NCI-H510A treated with DMSO at 0.1 percent for 48 hours (cell line): ENCODE data around the gene EPM2A.
"Not testable (repeated sequence)": the region's sequence is repeated elsewhere in the genome, so short reads cannot be mapped to it uniquely, and the experiment has no call there.

Experiments used
- DNase-seq: peaks from one replicate; lab custom pipeline; 2025; lab: John Stamatoyannopoulos, UW

The EPM2A gene

GRCh38 chr6:145729887-145730286, 5.4 kb downstream of the EPM2A start:
- no peak for DNase-seq

- DNase-seq = no peak
Observed at GRCh38 chr6:145728444-145729385, 6.6 kb downstream of the EPM2A start.

- DNase-seq = no peak
Observed at GRCh38 chr6:145727817-145728388, 7.4 kb downstream of the EPM2A start.

GRCh38 chr6:145725570-145725969, 9.8 kb downstream of the EPM2A start:
- DNase-seq = no peak

DNA sequence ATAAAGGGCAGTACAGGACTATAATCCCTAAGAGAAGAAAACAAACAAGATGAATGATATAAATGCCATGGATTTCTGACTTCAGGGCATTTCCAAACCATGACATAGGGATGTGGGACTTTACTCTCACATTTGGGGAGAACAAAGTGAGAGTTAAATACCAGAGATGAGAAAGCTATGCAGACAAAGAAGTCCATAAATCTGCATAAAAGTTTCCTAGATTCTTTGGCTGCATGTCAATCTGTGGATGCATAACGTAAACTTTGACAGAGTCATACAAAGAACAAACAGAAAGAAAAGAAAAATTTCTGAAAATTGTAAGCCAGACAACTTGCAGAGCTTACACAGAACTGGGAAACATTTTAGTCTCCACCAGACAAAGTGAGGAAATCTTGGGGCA, 11.7 kb downstream of the EPM2A start:
- DNase-seq = no peak

DNA sequence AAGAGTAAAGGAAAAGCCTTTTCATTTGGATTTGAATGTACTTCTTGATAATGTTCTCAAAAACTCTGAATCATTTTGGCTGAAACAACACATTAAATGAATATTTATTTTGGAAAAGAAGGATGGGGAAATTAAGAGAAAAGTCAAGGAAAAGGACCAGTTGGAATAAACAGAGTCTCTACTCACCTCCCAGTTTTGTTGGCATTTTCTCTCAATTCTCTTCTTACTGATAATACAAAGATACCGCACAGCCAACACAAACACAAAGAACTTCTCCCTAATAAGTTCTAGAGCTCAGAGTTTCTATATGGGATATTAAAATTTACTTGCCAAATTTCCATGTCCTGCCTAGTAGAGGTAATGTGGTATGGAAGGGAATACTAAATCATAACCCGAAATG, 13.1 kb downstream of the EPM2A start:
- DNase-seq = no peak

GRCh38 chr6:145721144-145721543, 14.2 kb downstream of the EPM2A start:
- DNase-seq = no peak

DNA sequence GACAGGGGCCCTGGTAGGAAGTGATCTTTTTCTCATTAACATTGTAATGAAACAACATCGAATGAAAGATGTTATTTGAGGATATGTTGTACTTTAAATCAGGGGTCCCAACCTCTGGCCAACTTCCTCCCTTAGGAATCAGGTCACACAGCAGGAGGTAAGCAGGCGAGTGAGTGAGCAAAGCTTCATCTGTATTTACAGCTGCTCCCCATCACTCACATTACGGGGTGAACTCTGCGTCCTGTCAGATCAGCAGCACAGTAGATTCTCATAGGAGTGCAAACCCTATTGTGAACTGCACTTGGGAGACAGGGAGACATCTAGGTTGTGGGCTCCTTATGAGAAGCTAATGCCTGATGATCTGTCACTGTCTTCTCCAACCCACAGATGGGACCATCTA, 19.9 kb downstream of the EPM2A start:
- DNase-seq = no peak

DNA sequence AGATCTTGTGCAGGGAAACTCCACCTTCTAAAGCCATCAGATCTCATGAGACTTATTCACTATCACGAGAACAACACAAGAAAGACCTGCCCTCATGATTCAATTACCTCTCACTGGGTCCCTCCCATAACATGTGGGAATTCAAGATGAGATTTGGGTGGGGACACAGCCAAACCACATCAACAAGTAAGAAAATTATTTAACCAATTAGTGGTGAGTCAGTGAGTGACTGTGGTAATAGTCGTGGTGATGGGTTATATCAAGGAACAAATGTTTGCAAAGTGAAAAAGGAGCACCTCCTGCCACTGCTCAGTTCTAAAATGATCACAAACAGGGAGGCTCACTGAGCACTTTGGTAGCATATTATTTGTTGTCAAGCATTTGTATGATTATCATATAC, 20.6 kb downstream of the EPM2A start:
- DNase-seq = no peak

DNA sequence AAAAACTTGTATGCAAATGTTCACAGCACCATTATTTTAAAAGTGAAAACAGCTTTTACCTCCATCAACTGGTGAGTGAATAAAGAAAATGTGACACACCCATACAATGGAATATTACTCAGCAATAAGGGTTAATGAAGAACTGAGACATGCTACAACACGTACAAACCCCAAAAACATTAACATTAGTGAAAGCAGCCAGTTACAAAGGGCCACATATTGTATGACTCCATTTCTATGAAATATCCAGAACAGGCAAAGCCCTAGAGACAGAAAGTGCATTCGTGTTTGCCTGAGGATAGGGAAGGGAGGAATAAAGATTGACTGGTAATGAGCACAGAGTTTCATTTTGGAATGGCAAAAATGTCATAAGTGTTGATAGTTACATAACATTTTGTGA, 21.5 kb downstream of the EPM2A start:
- no peak for DNase-seq

GRCh38 chr6:145711372-145711771, 23.9 kb downstream of the EPM2A start:
- DNase-seq = no peak

DNA sequence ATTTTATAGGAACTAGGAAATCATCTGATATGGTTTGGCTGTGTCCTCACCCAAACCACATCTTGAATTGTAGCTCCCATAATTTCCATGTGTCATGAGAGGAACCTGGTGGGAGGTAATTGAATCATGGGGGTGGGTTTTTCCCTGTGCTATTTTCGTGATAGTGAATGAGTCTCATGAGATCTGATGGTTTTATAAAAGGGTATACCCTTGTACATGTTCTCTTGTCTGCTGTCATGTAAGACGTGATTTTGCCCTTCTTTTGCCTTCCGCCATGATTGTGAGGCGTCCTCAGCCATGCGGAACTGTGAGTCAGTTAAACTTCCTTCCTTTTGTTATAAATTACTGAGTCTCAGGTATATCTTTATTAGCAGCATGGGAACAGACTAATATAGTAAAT, 27.9 kb downstream of the EPM2A start:
- no peak for DNase-seq

DNA sequence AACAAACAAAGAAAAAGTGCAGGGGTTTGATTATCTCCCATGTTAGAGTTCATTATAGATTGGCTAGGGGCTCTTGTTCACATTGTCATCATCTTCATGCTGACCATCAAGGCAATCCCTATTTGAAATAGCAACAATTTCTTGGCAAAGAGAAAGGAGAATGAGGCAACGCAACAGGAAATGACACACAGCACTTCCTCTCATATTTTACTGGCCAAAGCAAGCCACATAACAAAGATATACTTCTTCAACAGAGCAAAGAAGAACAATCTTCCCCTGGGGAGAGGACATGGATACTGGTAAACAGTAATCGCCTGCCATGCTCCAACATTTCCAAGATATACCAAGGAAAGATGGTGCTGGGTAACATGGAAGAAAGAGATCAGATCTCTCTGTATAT, 29.8 kb downstream of the EPM2A start:
- DNase-seq = no peak

GRCh38 chr6:145704143-145704781, 31.1 kb downstream of the EPM2A start:
- no peak for DNase-seq

DNA sequence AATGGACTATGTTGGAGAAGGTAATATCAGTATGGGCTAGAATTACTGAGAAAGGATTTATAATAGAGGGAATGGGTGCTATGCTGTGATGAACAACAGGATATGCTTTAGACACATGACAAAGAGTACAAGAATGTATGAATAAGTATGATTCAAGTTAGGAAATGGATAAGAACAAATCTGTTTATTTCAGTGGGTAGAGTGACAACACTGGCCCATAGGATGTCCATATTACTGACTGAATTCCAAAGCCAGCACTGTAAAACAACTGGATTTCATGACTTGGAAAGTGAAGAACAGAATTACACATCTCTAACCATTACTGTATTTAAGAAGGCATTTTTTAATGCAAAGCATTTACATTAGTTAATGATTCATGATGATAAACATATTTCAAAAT, 35.9 kb downstream of the EPM2A start:
- DNase-seq = no peak

GRCh38 chr6:145697401-145697800, 37.9 kb downstream of the EPM2A start:
- not testable (repeated sequence) for DNase-seq

GRCh38 chr6:145694083-145694737, 41.1 kb downstream of the EPM2A start:
- no peak for DNase-seq

GRCh38 chr6:145690969-145691368, 44.4 kb downstream of the EPM2A start:
- DNase-seq = no peak

DNA sequence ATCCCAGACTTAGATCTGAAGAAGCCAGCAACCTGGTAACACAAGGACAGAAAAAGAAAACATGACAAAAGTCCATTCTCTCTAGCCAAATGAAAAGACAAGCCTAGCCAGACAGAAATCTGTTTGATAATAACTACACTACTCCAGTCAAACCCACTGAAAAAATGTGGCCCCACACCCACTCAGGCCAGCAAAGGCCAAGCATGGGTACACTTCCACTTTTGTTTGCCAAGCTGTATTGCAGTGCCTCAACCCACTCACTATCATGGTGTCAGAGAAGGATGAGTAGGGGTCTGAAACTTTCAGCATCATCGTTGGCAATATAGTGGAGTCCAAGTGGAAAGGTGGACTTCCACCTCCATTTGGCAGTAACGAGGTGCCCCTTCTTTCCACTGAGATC, 45.8 kb downstream of the EPM2A start:
- DNase-seq = no peak

- DNase-seq = no peak
Observed at GRCh38 chr6:145688493-145688905, 46.8 kb downstream of the EPM2A start.

DNA sequence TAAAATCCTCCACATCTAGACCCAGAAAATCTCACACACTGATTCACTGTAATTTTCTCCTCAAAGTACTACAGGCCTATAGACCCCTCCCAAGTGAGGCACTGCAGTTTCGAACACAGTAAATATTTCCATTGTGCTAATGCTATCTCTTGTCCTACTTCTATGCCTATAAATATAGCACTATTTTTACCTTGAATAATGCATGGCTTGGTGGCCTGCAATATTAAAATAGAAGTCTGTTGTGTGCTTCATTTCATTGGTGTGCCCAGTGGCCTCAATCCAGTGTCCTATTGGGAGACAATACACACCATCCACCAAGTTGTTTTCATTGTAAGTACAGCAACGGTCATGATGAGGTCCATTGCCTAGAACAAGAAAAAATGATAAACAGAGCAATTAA, 49.4 kb downstream of the EPM2A start:
- DNase-seq = no peak

DNA sequence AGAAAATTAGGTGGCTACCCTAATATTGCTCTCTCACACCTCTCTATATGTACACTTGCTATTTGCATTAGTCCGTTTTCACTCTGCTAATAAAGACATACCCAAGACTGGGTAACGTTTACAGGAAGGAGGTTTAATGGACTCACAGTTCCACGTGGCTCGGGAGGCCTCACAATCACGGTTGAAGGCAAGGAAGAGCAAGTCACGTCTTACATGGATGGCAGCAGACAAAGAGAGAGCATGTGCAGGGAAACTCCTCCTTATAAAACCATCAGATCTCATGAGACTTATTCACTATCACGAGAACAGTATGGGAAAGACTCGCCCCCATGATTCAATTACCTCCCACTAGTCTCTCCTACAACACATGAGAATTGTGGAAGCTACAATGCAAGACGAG, 53.4 kb downstream of the EPM2A start:
- DNase-seq = no peak

DNA sequence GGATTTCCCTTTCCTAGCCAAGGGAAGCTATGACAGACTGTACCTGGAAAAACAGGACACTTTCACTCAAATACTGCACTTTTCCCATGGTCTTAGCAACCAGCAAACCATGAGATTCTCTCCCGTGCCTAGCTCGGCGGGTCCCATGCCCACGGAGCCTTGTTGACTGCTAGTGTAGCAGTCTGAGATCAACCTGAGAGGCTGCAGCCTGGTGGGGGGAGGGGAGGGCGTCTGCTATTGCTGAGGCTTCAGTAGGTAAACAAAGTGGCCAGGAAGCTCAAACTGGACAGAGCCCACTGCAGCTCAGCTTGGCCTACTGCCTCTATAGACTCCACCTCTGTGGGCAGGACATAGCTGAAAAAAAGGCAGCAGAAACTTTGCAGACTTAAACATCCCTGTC, 61.8 kb downstream of the EPM2A start:
- DNase-seq = no peak
